HL-60 (cell line): ENCODE measurements around the gene ROR2.

Experiments
- DNase-seq, 2 experiments: peaks; one replicate each; pipeline ENCODE4 v3.0.0-alpha.2; 2010 to 2020; ENCODE audit warnings: low read depth in 1 of 2, low spot score in 1 of 2
- H3K27ac ChIP-seq: fragments of 250-450 bp; sonication (Bioruptor Pico); replicated peaks from 2 replicates; pipeline ENCODE4 v1.5.1; 2020; ENCODE audit warnings: mild to moderate bottlenecking, moderate library complexity
- H3K27me3 ChIP-seq: fragments of 250-450 bp; sonication (Bioruptor Pico); 2 replicates; pipeline ENCODE4 v1.5.1; 2021; ENCODE audit warnings: mild to moderate bottlenecking, moderate library complexity; ENCODE audit not compliant: insufficient read depth, poor library complexity, severe bottlenecking
- H3K4me3 ChIP-seq: replicated peaks from 2 replicates; pipeline ENCODE4 v1.5.1; 2011; ENCODE audit warnings: mild to moderate bottlenecking, control low read depth, low read length; ENCODE audit not compliant: insufficient read depth
- GABPA ChIP-seq: IDR thresholded peaks from 2 replicates; pipeline ENCODE4 v1.6.1; 2012; ENCODE audit warnings: low read depth
- POLR2AphosphoS5 ChIP-seq: IDR thresholded peaks from 2 replicates; pipeline ENCODE4 v1.6.1; 2012; ENCODE audit warnings: low read depth
- SPI1 ChIP-seq: IDR thresholded peaks from 2 replicates; pipeline ENCODE4 v1.6.1; 2012; ENCODE audit warnings: low read depth, mild to moderate bottlenecking, borderline replicate concordance
- TF ChIP-seq, protein P1 (sequence below): IDR thresholded peaks from 2 replicates; pipeline ENCODE4 v1.6.1; 2012; ENCODE audit warnings: low read depth; ENCODE audit not compliant: insufficient replicate concordance
- TF ChIP-seq, protein P2 (sequence below): IDR thresholded peaks from one replicate; pipeline ENCODE4 v1.5.1; 2011; ENCODE audit warnings: low read length, control low read depth, inconsistent platforms; ENCODE audit not compliant: insufficient read depth

The ROR2 gene

GRCh38 chr9:91577633-91578061 lies 372.4 kb downstream of the ROR2 start:
- DNase-seq = no peak
- TF ChIP-seq POLR2AphosphoS5 (no peak), GABPA (no peak), SPI1 (no peak)
- TF ChIP-seq, protein P1, sequence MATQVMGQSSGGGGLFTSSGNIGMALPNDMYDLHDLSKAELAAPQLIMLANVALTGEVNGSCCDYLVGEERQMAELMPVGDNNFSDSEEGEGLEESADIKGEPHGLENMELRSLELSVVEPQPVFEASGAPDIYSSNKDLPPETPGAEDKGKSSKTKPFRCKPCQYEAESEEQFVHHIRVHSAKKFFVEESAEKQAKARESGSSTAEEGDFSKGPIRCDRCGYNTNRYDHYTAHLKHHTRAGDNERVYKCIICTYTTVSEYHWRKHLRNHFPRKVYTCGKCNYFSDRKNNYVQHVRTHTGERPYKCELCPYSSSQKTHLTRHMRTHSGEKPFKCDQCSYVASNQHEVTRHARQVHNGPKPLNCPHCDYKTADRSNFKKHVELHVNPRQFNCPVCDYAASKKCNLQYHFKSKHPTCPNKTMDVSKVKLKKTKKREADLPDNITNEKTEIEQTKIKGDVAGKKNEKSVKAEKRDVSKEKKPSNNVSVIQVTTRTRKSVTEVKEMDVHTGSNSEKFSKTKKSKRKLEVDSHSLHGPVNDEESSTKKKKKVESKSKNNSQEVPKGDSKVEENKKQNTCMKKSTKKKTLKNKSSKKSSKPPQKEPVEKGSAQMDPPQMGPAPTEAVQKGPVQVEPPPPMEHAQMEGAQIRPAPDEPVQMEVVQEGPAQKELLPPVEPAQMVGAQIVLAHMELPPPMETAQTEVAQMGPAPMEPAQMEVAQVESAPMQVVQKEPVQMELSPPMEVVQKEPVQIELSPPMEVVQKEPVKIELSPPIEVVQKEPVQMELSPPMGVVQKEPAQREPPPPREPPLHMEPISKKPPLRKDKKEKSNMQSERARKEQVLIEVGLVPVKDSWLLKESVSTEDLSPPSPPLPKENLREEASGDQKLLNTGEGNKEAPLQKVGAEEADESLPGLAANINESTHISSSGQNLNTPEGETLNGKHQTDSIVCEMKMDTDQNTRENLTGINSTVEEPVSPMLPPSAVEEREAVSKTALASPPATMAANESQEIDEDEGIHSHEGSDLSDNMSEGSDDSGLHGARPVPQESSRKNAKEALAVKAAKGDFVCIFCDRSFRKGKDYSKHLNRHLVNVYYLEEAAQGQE = no peak
- TF ChIP-seq, protein P2, sequence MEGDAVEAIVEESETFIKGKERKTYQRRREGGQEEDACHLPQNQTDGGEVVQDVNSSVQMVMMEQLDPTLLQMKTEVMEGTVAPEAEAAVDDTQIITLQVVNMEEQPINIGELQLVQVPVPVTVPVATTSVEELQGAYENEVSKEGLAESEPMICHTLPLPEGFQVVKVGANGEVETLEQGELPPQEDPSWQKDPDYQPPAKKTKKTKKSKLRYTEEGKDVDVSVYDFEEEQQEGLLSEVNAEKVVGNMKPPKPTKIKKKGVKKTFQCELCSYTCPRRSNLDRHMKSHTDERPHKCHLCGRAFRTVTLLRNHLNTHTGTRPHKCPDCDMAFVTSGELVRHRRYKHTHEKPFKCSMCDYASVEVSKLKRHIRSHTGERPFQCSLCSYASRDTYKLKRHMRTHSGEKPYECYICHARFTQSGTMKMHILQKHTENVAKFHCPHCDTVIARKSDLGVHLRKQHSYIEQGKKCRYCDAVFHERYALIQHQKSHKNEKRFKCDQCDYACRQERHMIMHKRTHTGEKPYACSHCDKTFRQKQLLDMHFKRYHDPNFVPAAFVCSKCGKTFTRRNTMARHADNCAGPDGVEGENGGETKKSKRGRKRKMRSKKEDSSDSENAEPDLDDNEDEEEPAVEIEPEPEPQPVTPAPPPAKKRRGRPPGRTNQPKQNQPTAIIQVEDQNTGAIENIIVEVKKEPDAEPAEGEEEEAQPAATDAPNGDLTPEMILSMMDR = no peak
- no peak overlapping the region for H3K4me3 ChIP-seq
- no peak overlapping the region for H3K27ac ChIP-seq
- peaks cover 2% of the 10 kb centered on the region for H3K27me3 ChIP-seq

GRCh38 chr9:91572811-91573210 lies 377.2 kb downstream of the ROR2 start:
- H3K27ac ChIP-seq = no peak overlapping the region
- no peaks in the 10 kb centered on the region for H3K27me3 ChIP-seq
- TF ChIP-seq, protein P1 = no peak
- TF ChIP-seq GABPA = no peak
- no peak for TF ChIP-seq POLR2AphosphoS5
- TF ChIP-seq, protein P2 = no peak
- no peak for TF ChIP-seq SPI1
- no peak for DNase-seq
- H3K4me3 ChIP-seq = no peak overlapping the region

DNA sequence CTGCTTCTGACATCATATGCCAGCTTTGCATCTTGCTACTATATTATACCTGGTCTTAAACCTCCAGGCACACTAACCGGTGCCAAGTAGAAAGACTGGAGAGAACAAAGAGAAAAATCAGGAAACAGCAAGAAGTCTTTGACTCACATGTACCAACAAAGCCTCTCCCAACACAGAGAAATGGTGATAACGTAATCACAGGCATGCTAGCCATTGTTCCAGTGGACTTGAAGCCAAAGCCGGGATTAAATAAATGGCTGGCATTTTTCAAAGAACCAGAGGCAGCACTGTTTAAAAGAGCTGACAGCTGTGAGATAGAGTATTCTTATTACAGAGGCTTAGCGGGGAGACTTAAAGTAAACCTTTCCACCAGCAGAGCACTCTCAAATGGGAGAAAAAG lies 378.0 kb downstream of the ROR2 start:
- DNase-seq = no peak
- H3K27me3 ChIP-seq = no peaks in the 10 kb centered on the region
- H3K4me3 ChIP-seq = no peak overlapping the region
- no peak overlapping the region for H3K27ac ChIP-seq
- TF ChIP-seq SPI1 (no peak), POLR2AphosphoS5 (no peak), GABPA (no peak)
- TF ChIP-seq, protein P1 = no peak
- TF ChIP-seq, protein P2 = no peak
